Nephron (organoid): ENCODE data around the gene PSMB7.

Source experiments
- H3K27ac Mint-ChIP-seq, 3 experiments: 2 replicates each; pipeline ENCODE4 v1.8.0; 2020; ENCODE audit warnings: mixed read lengths in 3 of 3, mild to moderate bottlenecking in 2 of 3, moderate library complexity in 1 of 3
- H3K27me3 Mint-ChIP-seq: 2 replicates; pipeline ENCODE4 v1.8.0; 2021; ENCODE audit warnings: low read depth, mild to moderate bottlenecking, moderate library complexity, mixed read lengths
- H3K36me3 Mint-ChIP-seq: 2 replicates; pipeline ENCODE4 v1.8.0; 2020; ENCODE audit warnings: low read depth, mixed read lengths
- H3K4me1 Mint-ChIP-seq: 2 replicates; pipeline ENCODE4 v1.8.0; 2020; ENCODE audit warnings: mixed read lengths
- H3K4me3 Mint-ChIP-seq, 3 experiments: 2 replicates each; pipeline ENCODE4 v1.8.0; 2020; ENCODE audit warnings: mild to moderate bottlenecking in 3 of 3, mixed read lengths in 3 of 3, moderate library complexity in 2 of 3
- H3K9me3 Mint-ChIP-seq: 2 replicates; pipeline ENCODE4 v1.8.0; 2020; ENCODE audit warnings: mixed read lengths
- TF ChIP-seq, protein P1 (sequence below), 3 experiments: fragments of 200-600 bp; sonication (generic); IDR thresholded peaks; one replicate each; pipeline ENCODE4 v1.5.0; 2021; ENCODE audit warnings: antibody characterized with exemption in 3 of 3; ENCODE audit not compliant: unreplicated experiment in 3 of 3

Gene PSMB7

DNA sequence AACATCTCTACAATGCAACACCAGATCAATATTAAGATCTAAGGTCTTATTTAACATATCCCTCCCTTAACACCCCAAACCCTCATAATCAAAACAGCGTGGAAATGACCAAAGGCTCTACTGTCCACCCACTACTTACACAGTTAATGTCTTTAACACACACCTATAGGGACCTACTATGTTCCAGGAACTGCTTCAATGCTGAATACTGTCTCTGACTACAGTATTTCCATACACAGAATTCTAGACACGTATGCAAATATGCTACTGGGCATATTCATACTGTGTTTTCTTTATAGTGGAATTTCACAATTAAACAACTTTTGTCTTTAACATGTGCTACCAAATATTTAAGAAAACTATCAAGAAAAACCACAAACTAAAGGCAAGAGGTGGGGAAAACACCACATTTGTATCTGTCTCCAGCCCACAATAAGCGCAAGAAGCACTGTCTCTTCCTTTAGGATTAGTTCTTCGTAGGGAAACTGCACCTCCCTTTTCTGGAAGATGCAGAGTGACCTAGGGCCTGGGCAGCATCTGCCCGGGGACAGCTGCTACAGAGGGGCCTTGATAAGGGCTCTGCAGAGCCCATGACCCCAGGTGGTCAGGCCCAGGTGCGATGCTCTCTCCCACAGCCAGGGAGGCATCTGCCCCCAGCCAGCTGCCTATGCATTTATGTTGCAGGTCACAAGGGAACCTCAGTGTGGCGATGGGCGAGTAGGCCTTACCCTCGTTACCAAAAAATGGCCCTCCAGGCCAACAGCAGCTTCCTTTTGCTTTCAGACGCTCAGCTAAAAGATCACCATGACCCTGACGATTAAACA lies 55.2 kb downstream of the PSMB7 start:
- Mint-ChIP-seq H3K9me3 (no peaks in the 10 kb centered on the region), H3K27ac (no peak overlapping the region), H3K36me3 (peaks cover 26% of the 10 kb centered on the region), H3K4me3 (no peak overlapping the region), H3K4me1 (peaks cover 10% of the 10 kb centered on the region), H3K27me3 (no peaks in the 10 kb centered on the region)
- TF ChIP-seq, protein P1, sequence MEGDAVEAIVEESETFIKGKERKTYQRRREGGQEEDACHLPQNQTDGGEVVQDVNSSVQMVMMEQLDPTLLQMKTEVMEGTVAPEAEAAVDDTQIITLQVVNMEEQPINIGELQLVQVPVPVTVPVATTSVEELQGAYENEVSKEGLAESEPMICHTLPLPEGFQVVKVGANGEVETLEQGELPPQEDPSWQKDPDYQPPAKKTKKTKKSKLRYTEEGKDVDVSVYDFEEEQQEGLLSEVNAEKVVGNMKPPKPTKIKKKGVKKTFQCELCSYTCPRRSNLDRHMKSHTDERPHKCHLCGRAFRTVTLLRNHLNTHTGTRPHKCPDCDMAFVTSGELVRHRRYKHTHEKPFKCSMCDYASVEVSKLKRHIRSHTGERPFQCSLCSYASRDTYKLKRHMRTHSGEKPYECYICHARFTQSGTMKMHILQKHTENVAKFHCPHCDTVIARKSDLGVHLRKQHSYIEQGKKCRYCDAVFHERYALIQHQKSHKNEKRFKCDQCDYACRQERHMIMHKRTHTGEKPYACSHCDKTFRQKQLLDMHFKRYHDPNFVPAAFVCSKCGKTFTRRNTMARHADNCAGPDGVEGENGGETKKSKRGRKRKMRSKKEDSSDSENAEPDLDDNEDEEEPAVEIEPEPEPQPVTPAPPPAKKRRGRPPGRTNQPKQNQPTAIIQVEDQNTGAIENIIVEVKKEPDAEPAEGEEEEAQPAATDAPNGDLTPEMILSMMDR (IDR thresholded peaks at IDR 0.05; ENCODE audit: unreplicated experiment in 3 of 3) = no peak

DNA sequence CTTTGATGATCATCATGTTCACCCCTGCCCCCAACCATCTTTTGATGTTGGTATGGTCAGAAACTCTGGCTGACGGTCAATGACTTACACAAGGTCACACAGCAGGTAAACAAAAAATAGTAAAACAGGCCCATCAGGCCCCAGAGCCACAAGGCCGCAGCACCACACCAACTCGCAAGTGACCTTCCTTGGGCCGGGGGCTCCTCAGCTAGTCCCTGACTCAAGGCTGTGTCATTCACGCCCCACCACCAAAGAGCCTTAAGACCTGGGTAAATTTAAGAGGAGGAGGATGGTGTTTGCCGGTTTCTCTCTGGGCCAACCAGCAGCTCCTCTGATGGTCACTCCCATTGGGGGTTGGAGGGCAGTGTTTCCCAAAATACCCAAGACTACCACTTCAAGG lies 55.8 kb downstream of the PSMB7 start:
- TF ChIP-seq, protein P1 (IDR thresholded peaks at IDR 0.05; ENCODE audit: unreplicated experiment in 3 of 3) = no peak
- H3K4me3 Mint-ChIP-seq = no peak overlapping the region
- H3K27me3 Mint-ChIP-seq = no peaks in the 10 kb centered on the region
- H3K4me1 Mint-ChIP-seq = peaks cover 10% of the 10 kb centered on the region
- no peak overlapping the region for H3K27ac Mint-ChIP-seq
- H3K9me3 Mint-ChIP-seq = no peaks in the 10 kb centered on the region
- peaks cover 23% of the 10 kb centered on the region for H3K36me3 Mint-ChIP-seq

DNA sequence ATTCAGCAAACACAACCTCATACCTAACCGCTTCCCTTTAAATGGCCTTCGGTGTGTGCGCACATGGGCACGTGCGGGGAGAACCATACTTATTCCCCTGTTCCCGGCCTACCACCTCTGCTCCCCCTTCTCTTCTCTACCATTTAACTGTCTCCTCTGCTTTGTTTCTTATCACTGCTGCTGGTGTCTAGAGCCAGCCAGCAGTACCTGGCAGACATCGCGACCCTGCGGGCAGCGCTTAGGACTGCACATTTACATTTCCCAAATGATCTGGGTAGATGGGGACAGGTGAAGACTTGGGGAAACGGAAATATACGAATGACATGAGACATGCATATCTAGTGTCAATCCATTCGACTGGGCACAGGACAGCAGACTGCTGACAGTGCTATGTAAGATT lies 56.6 kb downstream of the PSMB7 start:
- TF ChIP-seq, protein P1 (IDR thresholded peaks at IDR 0.05; ENCODE audit: unreplicated experiment in 3 of 3) = no peak
- no peak overlapping the region for H3K27ac Mint-ChIP-seq
- peaks cover 10% of the 10 kb centered on the region for H3K4me1 Mint-ChIP-seq
- no peaks in the 10 kb centered on the region for H3K27me3 Mint-ChIP-seq
- H3K4me3 Mint-ChIP-seq = no peak overlapping the region
- no peaks in the 10 kb centered on the region for H3K9me3 Mint-ChIP-seq
- H3K36me3 Mint-ChIP-seq = peaks cover 27% of the 10 kb centered on the region

DNA sequence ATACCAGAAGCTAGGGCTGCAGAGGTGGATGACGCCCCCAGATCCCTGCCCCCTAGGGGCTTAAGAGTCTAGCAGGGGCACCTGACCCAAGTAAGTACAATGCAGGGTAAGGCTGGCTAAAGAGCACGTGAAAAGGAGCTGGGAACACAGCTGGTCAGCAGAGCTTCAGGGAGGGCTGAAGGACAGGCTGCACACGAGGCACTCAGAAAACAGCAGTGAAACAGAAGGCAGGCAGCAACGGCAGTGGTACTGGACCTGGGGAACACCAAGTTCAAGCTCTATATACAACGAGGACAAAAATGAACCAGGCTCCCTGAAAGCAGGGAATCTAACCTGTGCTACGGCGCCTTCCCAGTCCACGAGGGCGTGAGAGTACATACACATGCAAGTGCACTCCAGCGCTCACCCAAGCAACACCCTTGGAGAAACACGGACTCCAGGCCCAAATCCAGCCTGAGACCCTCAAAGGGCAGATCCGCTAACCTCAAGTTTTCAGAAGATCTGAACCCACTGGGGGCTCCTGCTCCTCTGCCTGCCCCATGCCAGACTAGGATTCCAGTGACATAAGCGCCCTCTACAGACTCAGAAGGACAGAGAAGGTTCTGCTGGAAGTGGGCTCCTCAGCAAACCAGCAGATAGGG lies 57.4 kb downstream of the PSMB7 start:
- H3K4me1 Mint-ChIP-seq = peaks cover 10% of the 10 kb centered on the region
- H3K27ac Mint-ChIP-seq = no peak overlapping the region
- no peaks in the 10 kb centered on the region for H3K9me3 Mint-ChIP-seq
- TF ChIP-seq, protein P1 (IDR thresholded peaks at IDR 0.05; ENCODE audit: unreplicated experiment in 3 of 3) = no peak
- H3K36me3 Mint-ChIP-seq = peaks cover 29% of the 10 kb centered on the region
- H3K4me3 Mint-ChIP-seq = no peak overlapping the region
- H3K27me3 Mint-ChIP-seq = no peaks in the 10 kb centered on the region

DNA sequence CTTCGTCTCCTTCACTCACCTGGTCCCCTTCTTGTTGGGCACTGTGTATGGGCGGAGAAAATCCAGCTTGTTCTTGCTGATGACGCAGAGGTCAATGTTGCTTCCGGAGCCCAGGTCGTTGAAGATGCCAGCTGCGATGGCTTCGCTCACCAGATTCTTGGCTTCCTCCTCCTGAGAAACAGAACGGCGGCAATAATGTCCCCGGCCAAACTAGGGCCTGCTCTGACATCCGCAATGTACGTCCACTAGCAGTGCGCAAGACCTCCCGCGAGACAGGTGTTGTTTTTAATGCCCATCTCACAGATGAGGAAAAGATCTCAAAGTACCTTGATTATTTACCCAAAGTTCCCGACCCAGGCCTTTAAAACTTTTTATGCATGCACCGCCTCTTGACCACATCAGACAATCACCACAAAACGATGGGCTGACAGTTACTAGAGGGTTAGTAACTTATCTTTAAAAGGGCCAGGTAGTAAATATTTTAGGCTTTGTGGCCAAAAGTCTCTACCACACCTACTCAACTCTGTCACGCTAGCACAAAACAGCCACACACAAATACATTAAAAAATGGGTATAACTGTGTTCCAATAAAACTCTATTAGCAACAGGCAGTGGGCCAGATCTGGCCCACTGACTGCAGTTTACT lies 58.4 kb downstream of the PSMB7 start:
- Mint-ChIP-seq H3K36me3 (peaks cover 37% of the 10 kb centered on the region), H3K27me3 (no peaks in the 10 kb centered on the region), H3K9me3 (no peaks in the 10 kb centered on the region), H3K27ac (no peak overlapping the region), H3K4me1 (peaks cover 10% of the 10 kb centered on the region), H3K4me3 (no peak overlapping the region)
- TF ChIP-seq, protein P1 (IDR thresholded peaks at IDR 0.05; ENCODE audit: unreplicated experiment in 3 of 3) = no peak
